Tibial nerve (tissue), 3 donors: Measurements from ENCODE around the gene PRKAB1.

Experiments
- POLR2A ChIP-seq, 2 donors: fragments of 450-650 bp; IDR thresholded peaks; one replicate each; pipeline ENCODE4 v1.6.1; 2017; ENCODE audit warnings: antibody characterized with exemption in 2 of 2, mild to moderate bottlenecking in 2 of 2, moderate library complexity in 2 of 2
- TF ChIP-seq, protein P1 (sequence below), 5 experiments: fragments of 200-600 bp in 3 of 5; fragments of 450-650 bp in 2 of 5; sonication (generic) in 3 of 5; IDR thresholded peaks; one replicate each; pipeline ENCODE4 v1.5.1; 2016 to 2019; ENCODE audit warnings: antibody characterized with exemption in 5 of 5, mild to moderate bottlenecking in 3 of 5, moderate library complexity in 2 of 5

DNA sequence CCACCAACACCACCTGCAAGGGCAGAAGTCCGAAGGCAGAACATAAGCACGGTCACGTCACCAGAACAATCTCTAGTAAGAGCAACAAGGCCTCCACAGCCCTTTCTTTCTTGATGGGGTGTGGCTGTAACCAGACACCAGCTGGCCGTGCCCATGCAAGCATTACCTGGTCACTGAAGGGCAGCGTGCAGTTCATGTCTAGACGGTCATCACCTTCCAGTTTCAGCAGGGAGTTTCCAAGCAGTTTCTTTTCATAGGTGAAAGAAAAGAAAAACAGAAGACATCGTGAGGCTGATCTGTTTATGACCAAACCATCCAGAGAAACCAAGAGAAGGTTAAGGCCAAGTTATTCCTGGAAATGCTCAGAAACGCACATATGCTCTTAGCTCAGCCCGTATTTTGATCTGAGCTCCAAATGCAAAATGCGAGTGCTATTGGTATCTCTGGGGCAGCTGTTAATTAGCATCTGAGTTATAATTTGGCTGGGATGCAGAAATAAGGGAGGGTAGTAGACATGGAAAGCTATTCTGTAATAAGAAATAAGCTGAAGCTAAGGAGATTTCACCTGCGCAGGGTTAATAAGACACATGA lies 42.5 kb downstream of the PRKAB1 start:
- no peak for TF ChIP-seq POLR2A (IDR thresholded peaks at IDR 0.05)
- TF ChIP-seq, protein P1, sequence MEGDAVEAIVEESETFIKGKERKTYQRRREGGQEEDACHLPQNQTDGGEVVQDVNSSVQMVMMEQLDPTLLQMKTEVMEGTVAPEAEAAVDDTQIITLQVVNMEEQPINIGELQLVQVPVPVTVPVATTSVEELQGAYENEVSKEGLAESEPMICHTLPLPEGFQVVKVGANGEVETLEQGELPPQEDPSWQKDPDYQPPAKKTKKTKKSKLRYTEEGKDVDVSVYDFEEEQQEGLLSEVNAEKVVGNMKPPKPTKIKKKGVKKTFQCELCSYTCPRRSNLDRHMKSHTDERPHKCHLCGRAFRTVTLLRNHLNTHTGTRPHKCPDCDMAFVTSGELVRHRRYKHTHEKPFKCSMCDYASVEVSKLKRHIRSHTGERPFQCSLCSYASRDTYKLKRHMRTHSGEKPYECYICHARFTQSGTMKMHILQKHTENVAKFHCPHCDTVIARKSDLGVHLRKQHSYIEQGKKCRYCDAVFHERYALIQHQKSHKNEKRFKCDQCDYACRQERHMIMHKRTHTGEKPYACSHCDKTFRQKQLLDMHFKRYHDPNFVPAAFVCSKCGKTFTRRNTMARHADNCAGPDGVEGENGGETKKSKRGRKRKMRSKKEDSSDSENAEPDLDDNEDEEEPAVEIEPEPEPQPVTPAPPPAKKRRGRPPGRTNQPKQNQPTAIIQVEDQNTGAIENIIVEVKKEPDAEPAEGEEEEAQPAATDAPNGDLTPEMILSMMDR (IDR thresholded peaks at IDR 0.05): no peak
